Subcutaneous adipose tissue (tissue), 4 donors: Measurements from ENCODE around the gene CFAP43. TPM values are rescaled to one million over a fixed set of nuclear protein-coding genes. Genes with fewer than 3 reads are reported as not detected.

ENCODE experiments used
- CTCF ChIP-seq: fragments of 450-650 bp; IDR thresholded peaks from one replicate; pipeline ENCODE4 v1.5.1; 2016; ENCODE audit warnings: low read depth, mild to moderate bottlenecking, control low read depth, antibody characterized with exemption, moderate library complexity
- total RNA-seq, 4 donors: library from RNA; depleted of rRNA; stranded (reverse); fragments of >200 nt; gene quantifications; one replicate each; pipeline ENCODE4 v1.1.0, GENCODE V29; 2016

Gene CFAP43
- total RNA-seq, 4 donors from 2014 or later, result 0.19 TPM; not detected in 3

- no peak for TF ChIP-seq CTCF
Measured at GRCh38 chr10:104138131-104138530, 94.0 kb downstream of the CFAP43 start.

GRCh38 chr10:104130041-104130440, 102.1 kb downstream of the CFAP43 start:
- no peak for TF ChIP-seq CTCF

DNA sequence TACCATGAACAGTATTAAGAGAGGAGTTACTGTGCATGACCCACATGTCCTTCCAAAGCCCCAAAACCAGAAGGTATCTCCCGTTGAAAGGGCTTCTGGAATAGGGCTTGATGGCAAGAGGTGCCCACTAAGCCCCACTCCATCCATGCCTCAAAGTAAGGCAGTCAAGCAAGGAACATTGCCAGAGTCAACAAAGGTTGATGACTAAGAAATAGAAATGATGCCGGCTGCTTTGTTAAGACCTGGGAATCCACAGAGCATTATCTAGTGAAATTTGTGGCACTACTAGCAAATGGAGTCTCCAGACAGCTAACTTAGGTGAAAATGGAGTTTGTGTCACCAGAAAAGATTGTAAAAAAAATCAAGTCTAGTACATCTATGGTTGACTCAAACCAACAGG, 104.0 kb downstream of the CFAP43 start:
- no peak for TF ChIP-seq CTCF

- no peak for TF ChIP-seq CTCF
Measured at GRCh38 chr10:104127411-104127810, 104.8 kb downstream of the CFAP43 start.

GRCh38 chr10:104123397-104123796, 108.8 kb downstream of the CFAP43 start:
- no peak for TF ChIP-seq CTCF

DNA sequence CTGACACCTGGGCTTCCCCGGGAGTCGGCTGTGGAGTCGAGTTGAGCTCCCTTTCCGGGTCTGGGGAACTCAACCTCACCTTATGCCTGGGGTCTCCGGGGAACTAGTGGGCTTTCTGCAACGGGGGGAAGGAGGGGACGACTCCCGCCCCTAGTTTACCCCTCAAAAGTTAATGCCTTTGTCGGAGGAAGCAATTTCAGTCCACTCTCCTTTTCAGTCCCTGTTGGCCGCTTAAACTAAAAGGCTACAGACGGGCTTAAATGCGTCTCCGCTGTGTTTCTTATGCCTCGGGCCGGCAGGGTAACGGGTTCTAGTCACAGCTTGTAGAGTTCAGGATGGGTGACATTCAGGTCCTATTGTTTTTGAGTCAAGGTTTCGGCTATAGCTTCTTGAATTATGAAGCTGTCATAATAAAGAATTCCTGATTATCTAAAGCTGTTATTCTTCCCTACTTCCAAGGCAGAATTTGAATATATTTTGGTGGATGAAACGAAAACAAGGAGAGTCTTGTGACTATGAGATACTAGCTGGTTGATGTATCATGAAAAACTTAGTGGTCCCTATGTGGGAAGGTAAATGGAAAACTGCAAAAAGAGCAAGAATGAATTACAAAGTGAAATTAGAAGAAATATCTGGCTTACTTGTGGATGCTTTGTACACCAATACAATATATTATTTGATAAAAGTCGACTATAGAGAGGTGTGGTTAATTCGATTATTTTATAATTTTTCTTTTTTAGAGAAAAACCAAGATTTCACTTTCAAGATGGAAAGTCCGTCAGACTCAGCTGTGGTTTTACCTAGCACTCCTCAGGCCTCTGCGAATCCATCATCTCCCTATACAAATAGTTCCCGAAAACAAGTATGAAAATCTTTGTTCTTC, 109.7 kb downstream of the CFAP43 start:
- no peak for TF ChIP-seq CTCF

DNA sequence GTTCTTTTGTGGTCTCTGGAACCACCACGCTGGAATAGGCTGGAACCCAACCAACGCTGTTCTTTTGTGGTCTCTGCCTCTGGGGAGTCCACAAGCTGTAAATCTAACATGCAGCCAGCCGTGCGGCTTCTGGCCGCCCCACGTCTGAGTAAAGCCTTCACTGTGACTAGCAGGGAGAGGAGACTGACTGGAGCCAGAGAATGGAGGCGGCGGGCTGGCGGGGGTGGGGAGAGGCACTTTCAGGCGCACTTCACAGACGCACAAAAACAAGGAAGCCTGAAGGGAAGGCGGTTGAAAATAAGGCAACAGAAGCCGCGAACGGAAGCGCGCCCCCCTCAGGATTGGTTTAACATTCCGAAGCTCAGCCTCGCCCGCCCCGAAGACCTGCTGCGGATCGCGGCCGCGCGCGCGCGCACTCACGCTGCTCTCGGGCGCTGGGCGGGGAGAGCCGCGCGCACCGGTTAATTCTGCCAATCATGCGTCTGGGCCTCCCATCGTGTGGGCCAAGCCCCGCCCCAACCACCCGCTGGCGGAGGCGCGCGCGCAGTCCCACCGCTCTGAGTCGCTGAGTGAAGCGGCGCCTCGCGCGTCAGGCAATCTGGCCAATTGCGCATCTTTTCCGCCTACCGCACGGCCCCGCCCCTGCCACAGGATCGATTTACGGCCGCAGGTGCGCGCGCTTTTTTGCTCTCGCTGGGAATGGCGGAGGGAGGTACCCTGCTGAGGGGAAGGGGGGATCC, 110.5 kb downstream of the CFAP43 start, which contains the start of gene SFR1:
SFR1 (plus strand) TSS at position 687 of the 740 bp plus-strand sequence; CDS start at position 700, 13 bp downstream.
- no peak for TF ChIP-seq CTCF
